ENCODE measurements around the gene PPARD. TPM values are rescaled to one million over a fixed set of nuclear protein-coding genes. Genes with fewer than 3 reads are reported as not detected.

Gene PPARD
- total and polyA plus RNA-seq, 2 of the 13 experiments (the other 11 are each of a cell fraction or from before 2014, with no cell fraction given): 6.1 to 13.3 TPM

- TF ChIP-seq PBX2 (CRISPR knock-in tag; IDR thresholded peaks at IDR 0.05): no peak
- no peak for TF ChIP-seq EHMT2 (IDR thresholded peaks at IDR 0.05; ENCODE audit: borderline replicate concordance, low read depth, low read length)
- 0 out of 2 replicates have a peak, but pooled peaks have one; percentile 47 for TF ChIP-seq MAF1 (CRISPR knock-in tag; IDR thresholded peaks at IDR 0.05; ENCODE audit: borderline replicate concordance)
- peak; percentile 37; the same call in 1 of the 2 replicates for TF ChIP-seq RARA (CRISPR knock-in tag; IDR thresholded peaks at IDR 0.05)
- TF ChIP-seq NFIC (IDR thresholded peaks at IDR 0.05; ENCODE audit: low read length): no peak
- 0 out of 2 replicates have a peak, but pooled peaks have one; percentile 66 for TF ChIP-seq NR0B2 (CRISPR knock-in tag; IDR thresholded peaks at IDR 0.05)
- TF ChIP-seq ZNF703 (CRISPR knock-in tag; IDR thresholded peaks at IDR 0.05; ENCODE audit: borderline replicate concordance): no peak; the same call in 1 of the 2 replicates
- TF ChIP-seq ZFP41 (CRISPR knock-in tag; IDR thresholded peaks at IDR 0.05; ENCODE audit: borderline replicate concordance): peak; percentile 53; the same call in 1 of the 2 replicates
- peak; percentile 37; the same call in 1 of the 2 replicates for TF ChIP-seq MAFF (IDR thresholded peaks at IDR 0.05; ENCODE audit: low read depth, low read length)
- TF ChIP-seq ZNF784 (CRISPR knock-in tag; IDR thresholded peaks at IDR 0.05; ENCODE audit: borderline replicate concordance): peak; percentile 92
- no peak for TF ChIP-seq HNRNPK (IDR thresholded peaks at IDR 0.05; ENCODE audit: low read depth, low read length, poor library complexity, severe bottlenecking)
- TF ChIP-seq WIZ (CRISPR knock-in tag; IDR thresholded peaks at IDR 0.05): no peak
- peak; percentile 77 for TF ChIP-seq MEF2D (CRISPR knock-in tag; IDR thresholded peaks at IDR 0.05)
- TF ChIP-seq GTF2F1 (IDR thresholded peaks at IDR 0.05; ENCODE audit: low read length): no peak
- peak; percentile 78 for TF ChIP-seq AGO1 (IDR thresholded peaks at IDR 0.05; ENCODE audit: low read depth, low read length, poor library complexity, severe bottlenecking)
- TF ChIP-seq ZNF44 (CRISPR knock-in tag; IDR thresholded peaks at IDR 0.05): 0 out of 2 replicates have a peak, but pooled peaks have one; percentile 82
- 0 out of 2 replicates have a peak, but pooled peaks have one; percentile 75 for TF ChIP-seq ZFP90 (CRISPR knock-in tag; IDR thresholded peaks at IDR 0.05; ENCODE audit: borderline replicate concordance)
- peak; percentile 82 for TF ChIP-seq TAF15 (IDR thresholded peaks at IDR 0.05; ENCODE audit: low read depth, low read length, poor library complexity, severe bottlenecking)
- TF ChIP-seq BCL3 (CRISPR knock-in tag; IDR thresholded peaks at IDR 0.05): peak; percentile 72; the same call in 1 of the 2 replicates
- peak; percentile 92 for TF ChIP-seq PATZ1 (CRISPR knock-in tag; IDR thresholded peaks at IDR 0.05)
- peak; percentile 87 for TF ChIP-seq MYC (CRISPR knock-in tag; IDR thresholded peaks at IDR 0.05; ENCODE audit: borderline replicate concordance)
Measured at GRCh38 chr6:35297601-35298481, 44.5 kb upstream of the PPARD start, which contains the start of gene DEF6 (continued).

Data from HepG2 (cell line).